Suprapubic skin (tissue), 4 donors: ENCODE results near the gene GASK1A. TPM values are rescaled to one million over a fixed set of nuclear protein-coding genes. Genes with fewer than 3 reads are reported as not detected.

Source experiments
- DNase-seq, 2 donors: peaks; one replicate each; pipeline ENCODE4 v3.0.0-alpha.2; 2019; ENCODE audit warnings: low spot score in 2 of 2
- H3K27ac ChIP-seq: fragments of 200-600 bp; sonication (generic); one replicate; pipeline ENCODE4 v1.5.1; 2019
- H3K27me3 ChIP-seq: fragments of 200-600 bp; sonication (generic); one replicate; pipeline ENCODE4 v1.5.1; 2019
- H3K36me3 ChIP-seq: fragments of 200-600 bp; sonication (generic); one replicate; pipeline ENCODE4 v1.5.1; 2019
- H3K4me1 ChIP-seq: fragments of 200-600 bp; sonication (generic); one replicate; pipeline ENCODE4 v1.5.1; 2019
- H3K4me3 ChIP-seq: fragments of 200-600 bp; sonication (generic); one replicate; pipeline ENCODE4 v1.5.1; 2019; ENCODE audit warnings: mild to moderate bottlenecking
- H3K9me3 ChIP-seq: fragments of 200-600 bp; sonication (generic); one replicate; pipeline ENCODE4 v1.5.1; 2019
- EP300 ChIP-seq: sonication (generic); formaldehyde crosslinking; IDR thresholded peaks from one replicate; pipeline ENCODE4 v1.6.1; 2017; ENCODE audit warnings: antibody characterized with exemption
- POLR2A ChIP-seq, 2 donors: fragments of 450-650 bp; IDR thresholded peaks; one replicate each; pipeline ENCODE4 v1.6.1; 2017; ENCODE audit warnings: antibody characterized with exemption in 2 of 2, mild to moderate bottlenecking in 2 of 2, moderate library complexity in 2 of 2
- POLR2AphosphoS5 ChIP-seq, 3 donors: sonication (generic); formaldehyde crosslinking; IDR thresholded peaks; one replicate each; pipeline ENCODE4 v1.6.1; 2017; ENCODE audit warnings: antibody characterized with exemption in 3 of 3
- WGBS: methylation state at CpG from one replicate; pipeline ENCODE4 v1.1.5; 2018; 5-methylcytosine and 5-hydroxymethylcytosine counted together
- total RNA-seq, 4 donors: library from RNA; depleted of rRNA; stranded (reverse); fragments of >200 nt; gene quantifications; one replicate each; pipeline ENCODE4 v1.1.0, GENCODE V29; 2016
- TF ChIP-seq, protein P1 (sequence below), 2 donors: fragments of 200-600 bp in 1 of 2; fragments of 450-650 bp in 1 of 2; sonication (generic) in 1 of 2; IDR thresholded peaks; one replicate each; pipeline ENCODE4 v1.5.1; 2016 to 2019; ENCODE audit warnings: antibody characterized with exemption in 2 of 2, mild to moderate bottlenecking in 1 of 2, moderate library complexity in 1 of 2

Gene GASK1A
- total RNA-seq, 4 donors from 2014 or later, result 1.5 to 8.2 (median 3.2) TPM

DNA sequence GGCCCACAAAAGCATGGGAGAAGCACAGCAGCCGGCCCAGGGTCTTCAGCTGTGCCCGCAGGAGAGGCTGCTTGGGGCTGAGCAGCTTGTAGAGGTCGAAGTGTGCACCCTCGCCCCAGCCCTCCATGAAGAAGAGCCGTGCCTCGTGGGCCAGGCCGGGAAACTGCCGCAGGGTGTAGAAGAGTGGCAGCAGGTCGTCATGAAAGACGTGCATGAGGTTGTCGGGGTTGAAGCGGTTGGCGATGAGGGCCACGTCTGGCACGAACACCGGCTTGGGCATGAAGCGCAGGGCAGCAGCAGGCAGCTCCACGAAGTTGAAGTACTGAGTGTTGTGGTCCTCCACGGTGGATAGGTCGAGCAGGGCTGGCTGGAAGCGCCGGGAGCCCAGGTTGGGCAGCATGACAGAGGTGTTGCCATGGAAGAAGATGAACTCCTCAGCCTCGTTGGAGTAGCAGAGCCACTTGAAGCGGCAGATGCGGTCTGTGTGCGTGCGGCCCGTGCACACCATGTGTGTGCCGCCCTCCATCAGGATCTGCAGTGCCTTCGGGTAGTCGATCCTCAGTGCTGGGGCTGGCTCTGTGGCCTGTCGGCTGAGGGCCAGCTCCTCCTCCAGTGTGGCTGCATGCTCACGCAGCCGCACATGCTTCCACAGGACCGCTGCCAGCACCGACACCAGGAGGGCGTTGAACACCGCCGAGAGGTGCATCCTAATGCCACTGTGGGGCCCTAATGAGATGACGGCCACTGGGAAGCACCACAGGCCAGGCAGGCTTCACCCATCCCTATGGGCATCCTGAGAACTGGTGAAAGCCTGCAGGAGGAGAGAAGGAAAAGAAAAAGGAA, 101.8 kb downstream of the GASK1A start:
- Histone ChIP-seq H3K9me3 (no peaks in the 10 kb centered on the region), H3K4me1 (no peaks in the 10 kb centered on the region), H3K4me3 (no peak overlapping the region), H3K27ac (no peak overlapping the region), H3K36me3 (peaks cover 22% of the 10 kb centered on the region), H3K27me3 (no peaks in the 10 kb centered on the region)
- TF ChIP-seq POLR2AphosphoS5 (IDR thresholded peaks at IDR 0.05) (no peak), POLR2A (IDR thresholded peaks at IDR 0.05) (no peak), EP300 (no peak)
- WGBS, result 96% methylated on average over 40 of the region's 40 CpGs
- no peak for DNase-seq

DNA sequence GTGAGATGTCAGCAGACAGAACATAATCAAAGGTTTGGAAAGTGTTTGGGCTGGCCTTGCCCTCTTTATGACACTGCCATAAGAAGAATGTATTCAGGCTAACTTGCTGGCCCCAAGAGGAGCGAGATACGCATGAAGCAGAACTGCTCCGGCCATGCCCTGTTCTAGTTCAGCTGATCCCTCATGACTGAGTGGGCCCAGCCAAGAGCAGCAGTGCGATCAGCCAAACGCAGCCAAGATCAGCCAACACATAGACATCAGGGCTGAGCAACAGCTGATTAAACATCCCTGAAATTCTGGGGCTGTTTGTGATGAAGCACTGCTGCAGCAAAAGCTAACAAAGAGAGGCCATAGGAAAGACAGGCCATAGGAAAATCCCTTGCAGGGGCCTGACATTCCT, 102.7 kb downstream of the GASK1A start:
- H3K9me3 ChIP-seq, result no peaks in the 10 kb centered on the region
- WGBS, result 96% methylated on average over 5 of the region's 5 CpGs
- no peaks in the 10 kb centered on the region for H3K27me3 ChIP-seq
- no peak for DNase-seq
- peaks cover 22% of the 10 kb centered on the region for H3K36me3 ChIP-seq
- no peak overlapping the region for H3K4me3 ChIP-seq
- H3K4me1 ChIP-seq, result no peaks in the 10 kb centered on the region
- H3K27ac ChIP-seq, result no peak overlapping the region
- TF ChIP-seq POLR2AphosphoS5 (IDR thresholded peaks at IDR 0.05) (no peak), EP300 (no peak), POLR2A (IDR thresholded peaks at IDR 0.05) (no peak)
- TF ChIP-seq, protein P1, sequence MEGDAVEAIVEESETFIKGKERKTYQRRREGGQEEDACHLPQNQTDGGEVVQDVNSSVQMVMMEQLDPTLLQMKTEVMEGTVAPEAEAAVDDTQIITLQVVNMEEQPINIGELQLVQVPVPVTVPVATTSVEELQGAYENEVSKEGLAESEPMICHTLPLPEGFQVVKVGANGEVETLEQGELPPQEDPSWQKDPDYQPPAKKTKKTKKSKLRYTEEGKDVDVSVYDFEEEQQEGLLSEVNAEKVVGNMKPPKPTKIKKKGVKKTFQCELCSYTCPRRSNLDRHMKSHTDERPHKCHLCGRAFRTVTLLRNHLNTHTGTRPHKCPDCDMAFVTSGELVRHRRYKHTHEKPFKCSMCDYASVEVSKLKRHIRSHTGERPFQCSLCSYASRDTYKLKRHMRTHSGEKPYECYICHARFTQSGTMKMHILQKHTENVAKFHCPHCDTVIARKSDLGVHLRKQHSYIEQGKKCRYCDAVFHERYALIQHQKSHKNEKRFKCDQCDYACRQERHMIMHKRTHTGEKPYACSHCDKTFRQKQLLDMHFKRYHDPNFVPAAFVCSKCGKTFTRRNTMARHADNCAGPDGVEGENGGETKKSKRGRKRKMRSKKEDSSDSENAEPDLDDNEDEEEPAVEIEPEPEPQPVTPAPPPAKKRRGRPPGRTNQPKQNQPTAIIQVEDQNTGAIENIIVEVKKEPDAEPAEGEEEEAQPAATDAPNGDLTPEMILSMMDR (IDR thresholded peaks at IDR 0.05), result no peak

- 94% methylated on average over 2 of the region's 2 CpGs for WGBS
- H3K4me3 ChIP-seq, result no peak overlapping the region
- TF ChIP-seq POLR2AphosphoS5 (IDR thresholded peaks at IDR 0.05), result no peak
- no peak overlapping the region for H3K27ac ChIP-seq
- no peaks in the 10 kb centered on the region for H3K27me3 ChIP-seq
- peaks cover 22% of the 10 kb centered on the region for H3K36me3 ChIP-seq
- no peaks in the 10 kb centered on the region for H3K9me3 ChIP-seq
- no peaks in the 10 kb centered on the region for H3K4me1 ChIP-seq
- DNase-seq, result no peak
These were observed 103.3 kb downstream of the GASK1A start for GRCh38 chr3:43082457-43082856.

DNA sequence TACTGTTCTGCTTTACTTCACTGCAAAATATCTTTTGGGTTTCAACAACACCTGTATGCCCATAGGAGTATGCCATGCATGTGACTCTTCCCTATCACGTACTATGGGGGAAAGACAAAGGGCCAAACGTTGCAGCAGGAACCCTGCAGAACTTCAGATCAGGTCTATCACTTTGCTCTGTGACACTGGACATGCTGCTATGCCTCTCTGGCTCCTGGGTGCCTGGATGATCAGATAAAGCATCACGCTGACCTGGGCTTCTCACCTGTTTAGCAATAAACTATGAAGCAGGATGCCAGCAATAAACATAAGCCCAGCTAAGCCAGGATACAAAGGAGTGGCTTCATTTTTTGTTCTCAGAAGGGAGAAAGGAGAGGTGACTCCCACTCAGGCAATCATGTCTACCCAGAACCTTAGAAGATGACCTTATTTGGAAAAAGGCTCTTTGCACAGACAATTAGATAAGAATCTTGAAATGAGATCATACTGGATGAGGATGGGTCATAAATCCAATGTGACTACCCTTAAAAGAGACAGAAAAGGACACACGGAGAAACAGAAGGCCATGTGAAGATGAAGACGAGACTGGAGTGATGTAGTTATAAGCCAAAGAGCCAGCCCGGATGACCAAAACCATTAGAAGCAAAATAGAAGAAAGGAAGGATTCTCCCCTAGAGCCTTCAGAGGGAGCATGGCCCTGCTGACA, 107.5 kb downstream of the GASK1A start:
- H3K9me3 ChIP-seq, result no peaks in the 10 kb centered on the region
- no peak for DNase-seq

GRCh38 chr3:43087249-43087776, 108.2 kb downstream of the GASK1A start:
- DNase-seq, result no peak
- WGBS, result 98% methylated on average over 5 of the region's 5 CpGs
- TF ChIP-seq POLR2AphosphoS5 (IDR thresholded peaks at IDR 0.05) (no peak), POLR2A (IDR thresholded peaks at IDR 0.05) (no peak), EP300 (no peak)
- TF ChIP-seq, protein P1 (IDR thresholded peaks at IDR 0.05), result no peak
- Histone ChIP-seq H3K4me1 (no peaks in the 10 kb centered on the region), H3K27me3 (no peaks in the 10 kb centered on the region), H3K9me3 (no peaks in the 10 kb centered on the region), H3K36me3 (no peaks in the 10 kb centered on the region), H3K4me3 (no peak overlapping the region), H3K27ac (no peak overlapping the region)

More for the DNA sequence above, 107.5 kb downstream of the GASK1A start:
- Histone ChIP-seq H3K27me3 (no peaks in the 10 kb centered on the region), H3K4me1 (no peaks in the 10 kb centered on the region), H3K27ac (no peak overlapping the region), H3K4me3 (no peak overlapping the region), H3K36me3 (no peaks in the 10 kb centered on the region)
- TF ChIP-seq POLR2AphosphoS5 (IDR thresholded peaks at IDR 0.05), result no peak
- no peak for TF ChIP-seq EP300
- TF ChIP-seq POLR2A (IDR thresholded peaks at IDR 0.05), result no peak
- TF ChIP-seq, protein P1 (IDR thresholded peaks at IDR 0.05), result no peak
- 81% methylated on average over 6 of the region's 6 CpGs for WGBS

DNA sequence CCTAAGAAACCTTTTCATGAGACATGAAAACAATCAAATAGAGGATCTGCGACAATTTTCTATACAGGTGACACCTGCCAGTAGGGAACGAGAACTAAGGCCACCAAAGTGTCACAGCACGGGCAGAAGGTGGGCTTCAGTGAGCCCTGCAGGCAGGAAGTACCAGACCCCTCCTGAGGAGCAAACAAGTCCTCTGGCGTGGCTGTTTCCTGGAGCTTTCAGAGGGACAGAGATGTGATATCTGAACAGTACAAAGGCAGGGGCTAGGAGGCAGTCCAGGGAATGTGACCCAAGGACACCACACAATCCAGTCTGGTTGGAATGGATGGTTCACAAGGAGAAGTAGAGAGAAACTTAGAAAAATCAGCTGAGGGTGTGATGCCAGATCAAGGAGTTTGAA, 110.0 kb downstream of the GASK1A start:
- TF ChIP-seq POLR2AphosphoS5 (IDR thresholded peaks at IDR 0.05), result no peak
- TF ChIP-seq EP300, result no peak
- no peak for TF ChIP-seq POLR2A (IDR thresholded peaks at IDR 0.05)
- Histone ChIP-seq H3K4me1 (peaks cover 7% of the 10 kb centered on the region), H3K27ac (no peak overlapping the region), H3K27me3 (no peaks in the 10 kb centered on the region), H3K4me3 (no peak overlapping the region), H3K9me3 (no peaks in the 10 kb centered on the region), H3K36me3 (no peaks in the 10 kb centered on the region)
- WGBS, result 91% methylated on average over 4 of the region's 4 CpGs
- no peak for DNase-seq
